Measurements from ENCODE around the gene DGKI.

The DGKI gene

GRCh38 chr7:137642031-137642430, 204.7 kb downstream of the DGKI start:
- no peak for DNase-seq

- no peak for DNase-seq
These were observed 210.4 kb downstream of the DGKI start for GRCh38 chr7:137636376-137636775.

- DNase-seq = no peak
These were observed 210.9 kb downstream of the DGKI start for GRCh38 chr7:137635874-137636273.

- DNase-seq = no peak
These were observed 211.6 kb downstream of the DGKI start for GRCh38 chr7:137635132-137635531.

- no peak for DNase-seq
These were observed 212.4 kb downstream of the DGKI start for GRCh38 chr7:137634356-137634755.

- DNase-seq = no peak
These were observed 213.6 kb downstream of the DGKI start for GRCh38 chr7:137633133-137633532.

GRCh38 chr7:137628216-137628615, 218.6 kb downstream of the DGKI start:
- no peak for DNase-seq

GRCh38 chr7:137626469-137627067, 220.2 kb downstream of the DGKI start:
- peak; percentile 56 for DNase-seq

- DNase-seq = no peak
These were observed 221.6 kb downstream of the DGKI start for GRCh38 chr7:137625197-137625596.

GRCh38 chr7:137619181-137619580, 227.6 kb downstream of the DGKI start:
- no peak for DNase-seq

- no peak for DNase-seq
These were observed 228.0 kb downstream of the DGKI start for GRCh38 chr7:137618748-137619147.

GRCh38 chr7:137613006-137613525, 233.7 kb downstream of the DGKI start:
- DNase-seq = no peak

- DNase-seq = no peak
These were observed 235.2 kb downstream of the DGKI start for GRCh38 chr7:137611606-137612005.

GRCh38 chr7:137609500-137609899, 237.3 kb downstream of the DGKI start:
- no peak for DNase-seq

- peak; percentile 57 for DNase-seq
These were observed 240.6 kb downstream of the DGKI start for GRCh38 chr7:137606061-137606674.

- DNase-seq = no peak
These were observed 243.7 kb downstream of the DGKI start for GRCh38 chr7:137603043-137603442.

GRCh38 chr7:137601642-137602041, 245.1 kb downstream of the DGKI start:
- DNase-seq = no peak

GRCh38 chr7:137597856-137598255, 248.9 kb downstream of the DGKI start:
- DNase-seq = no peak

- DNase-seq = no peak
These were observed 253.6 kb downstream of the DGKI start for GRCh38 chr7:137593115-137593711.

GRCh38 chr7:137592232-137592896, 254.4 kb downstream of the DGKI start:
- peak; percentile 48 for DNase-seq

- peak; percentile 3 for DNase-seq
These were observed 255.3 kb downstream of the DGKI start for GRCh38 chr7:137591421-137591837.

GRCh38 chr7:137590756-137591305, 255.9 kb downstream of the DGKI start:
- no peak for DNase-seq

- DNase-seq = no peak
These were observed 256.6 kb downstream of the DGKI start for GRCh38 chr7:137590071-137590755.
